Small intestine (tissue), 7 donors: ENCODE measurements around the gene AHR. TPM values are rescaled to one million over a fixed set of nuclear protein-coding genes. Genes with fewer than 3 reads are reported as not detected.

Experiments used
- DNase-seq, 2 donors: peaks; one replicate each; pipeline versions ENCODE4 v3.0.0 to v3.0.0-alpha.2; 2013
- FAIRE-seq: peaks from 2 replicates; lab custom pipeline; 2012; peaks lifted over from hg19 to GRCh38; lab: Jason Lieb, UNC
- H3K27ac ChIP-seq, 3 donors: one replicate each; pipeline ENCODE4 v1.5.1; 2013; ENCODE audit warnings: low read length in 2 of 3, mild to moderate bottlenecking in 2 of 3, control low read depth in 1 of 3, inconsistent platforms in 1 of 3, low read depth in 1 of 3, moderate library complexity in 1 of 3
- H3K27me3 ChIP-seq, 3 donors: one replicate each; pipeline ENCODE4 v1.6.1; 2013; ENCODE audit warnings: low read length in 3 of 3, inconsistent platforms in 1 of 3; ENCODE audit not compliant: control insufficient read depth in 3 of 3, insufficient read depth in 3 of 3
- H3K36me3 ChIP-seq, 3 donors: one replicate each; pipeline ENCODE4 v1.6.1; 2013; ENCODE audit warnings: low read length in 3 of 3, inconsistent platforms in 1 of 3, low read depth in 1 of 3, mild to moderate bottlenecking in 1 of 3, moderate library complexity in 1 of 3; ENCODE audit not compliant: control insufficient read depth in 3 of 3, insufficient read depth in 2 of 3
- H3K4me1 ChIP-seq, 3 donors: one replicate each; pipeline ENCODE4 v1.6.1; 2013; ENCODE audit warnings: low read length in 2 of 3, inconsistent platforms in 1 of 3, low read depth in 1 of 3, mild to moderate bottlenecking in 1 of 3, moderate library complexity in 1 of 3; ENCODE audit not compliant: control insufficient read depth in 3 of 3, insufficient read depth in 2 of 3
- H3K4me3 ChIP-seq, 3 donors: one replicate each; pipeline ENCODE4 v1.5.1; 2013; ENCODE audit warnings: low read length in 3 of 3, control low read depth in 1 of 3, inconsistent platforms in 1 of 3, low read depth in 1 of 3, mild to moderate bottlenecking in 1 of 3, moderate library complexity in 1 of 3
- H3K9me3 ChIP-seq, 2 donors: one replicate each; pipeline ENCODE4 v1.6.1; 2013; ENCODE audit warnings: low read depth in 1 of 2, low read length in 1 of 2; ENCODE audit not compliant: control insufficient read depth in 2 of 2, insufficient read depth in 1 of 2
- WGBS, 3 donors: extraction: QIAGEN DNeasy Blood & Tissue Kit; methylation state at CpG; one replicate each; pipeline ENCODE4 v1.1.7; 2013; 5-methylcytosine and 5-hydroxymethylcytosine counted together
- polyA plus RNA-seq, 4 donors: library from polyadenylated mRNA; stranded (reverse) in 3 of 4; unstranded in 1 of 4; fragments of 200-250 nt in 3 of 4; fragments of 120-200 nt in 1 of 4; gene quantifications; one replicate each; pipeline versions ENCODE4 v1.2.1 to v1.2.3, GENCODE V29; 2013
- donor health status: healthy with polysubstance abuse.
- donor health status: control.
- donor health status: control.
- donor health status: Bipolar disorder and iron deficiency.
- donor health status: healthy.

Gene AHR
- polyA plus RNA-seq, 4 donors, result 10.1 to 26.2 (median 12.4) TPM

DNA sequence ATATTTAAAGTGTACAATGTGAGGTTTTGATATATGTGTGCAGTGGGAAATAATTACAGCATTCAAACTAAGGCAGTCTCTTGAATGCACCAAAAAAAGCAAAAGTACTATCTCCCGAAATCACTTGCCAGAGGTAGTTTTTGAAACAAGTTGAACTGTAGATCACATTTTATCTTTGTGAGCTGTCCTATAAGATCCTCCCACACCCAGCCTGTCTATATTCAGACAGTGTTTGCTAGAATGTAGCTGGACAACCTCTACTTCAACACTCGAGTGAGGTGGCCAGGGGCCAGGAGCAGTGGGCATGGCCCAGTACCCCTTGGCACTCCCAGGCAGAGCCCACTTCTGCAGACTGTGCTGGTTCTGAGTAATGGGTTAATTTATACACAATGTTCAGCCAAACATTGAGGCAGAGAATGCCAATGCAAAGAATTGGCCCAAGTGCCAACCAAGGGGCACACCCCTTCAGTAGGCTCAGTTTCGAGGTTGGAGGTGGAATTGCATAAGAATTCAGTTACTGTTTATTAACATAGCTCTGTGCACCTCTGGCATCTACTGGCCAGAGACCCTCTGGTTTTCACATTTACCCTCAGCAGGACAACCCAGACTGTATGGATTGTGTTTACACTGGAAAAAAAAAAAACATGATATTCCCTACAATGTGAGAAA, 70.5 kb downstream of the AHR start:
- 87 to 93% (median 93%) methylated on average over 3 of the region's 3 CpGs for WGBS, 3 donors

DNA sequence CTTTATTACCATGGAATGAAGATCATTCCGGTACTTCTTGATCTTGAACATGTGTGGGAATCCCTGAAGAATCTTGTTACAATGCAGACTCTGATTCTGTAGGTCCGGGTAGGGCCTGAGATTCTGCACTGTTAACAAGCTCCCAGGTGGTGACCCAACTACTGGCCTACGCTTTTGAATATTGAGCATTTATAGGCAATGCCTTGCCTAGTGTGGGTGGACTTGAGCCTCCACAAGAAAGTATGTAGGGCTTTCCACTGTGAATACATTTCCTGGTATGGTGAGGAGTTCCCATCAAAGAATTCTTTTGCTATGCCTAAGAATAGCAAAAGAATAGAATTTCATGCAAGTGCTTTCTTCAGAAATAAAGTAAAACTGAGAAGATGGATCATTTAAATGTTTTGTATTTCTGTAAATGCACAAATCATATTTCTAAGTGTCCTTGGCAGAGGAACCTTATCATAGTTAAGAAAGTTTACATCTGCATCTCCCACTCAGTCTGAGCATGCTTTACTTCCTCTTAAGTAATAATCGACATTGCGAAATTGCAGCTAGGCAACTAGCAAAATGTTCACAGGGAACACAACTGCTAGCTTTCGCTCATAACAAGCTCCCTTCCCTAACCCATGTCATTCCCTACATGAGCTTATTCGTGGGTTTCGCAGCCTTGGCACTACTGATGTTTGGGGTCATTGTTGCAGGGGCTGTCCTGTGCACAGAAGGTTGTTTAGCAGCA, 71.4 kb downstream of the AHR start:
- no peak overlapping the region for H3K4me3 ChIP-seq
- DNase-seq, result peak; percentile 66 to 81
- peaks cover 0 to 1% of the 10 kb centered on the region in 2 donors for H3K9me3 ChIP-seq
- no peaks in the 10 kb centered on the region for H3K36me3 ChIP-seq
- FAIRE-seq, result no peak
- 56 to 80% (median 70%) methylated on average over 8 of the region's 8 CpGs for WGBS, 3 donors
- H3K4me1 ChIP-seq, result peaks cover 3 to 21% (median 9%) of the 10 kb centered on the region in 3 donors
- H3K27ac ChIP-seq, result peak overlapping the region in 2 of 3 donors; percentile 25 to 59
- H3K27me3 ChIP-seq, result no peaks in the 10 kb centered on the region

More for the DNA sequence above, 70.5 kb downstream of the AHR start:
- H3K9me3 ChIP-seq, result peaks cover 0 to 1% of the 10 kb centered on the region in 2 donors
- no peak overlapping the region for H3K4me3 ChIP-seq
- H3K4me1 ChIP-seq, result peaks cover 3 to 21% (median 9%) of the 10 kb centered on the region in 3 donors
- H3K27me3 ChIP-seq, result no peaks in the 10 kb centered on the region
- H3K36me3 ChIP-seq, result no peaks in the 10 kb centered on the region
- FAIRE-seq (no peak), DNase-seq (no peak)
- peak overlapping the region in 2 of 3 donors; percentile 25 to 54 for H3K27ac ChIP-seq

DNA sequence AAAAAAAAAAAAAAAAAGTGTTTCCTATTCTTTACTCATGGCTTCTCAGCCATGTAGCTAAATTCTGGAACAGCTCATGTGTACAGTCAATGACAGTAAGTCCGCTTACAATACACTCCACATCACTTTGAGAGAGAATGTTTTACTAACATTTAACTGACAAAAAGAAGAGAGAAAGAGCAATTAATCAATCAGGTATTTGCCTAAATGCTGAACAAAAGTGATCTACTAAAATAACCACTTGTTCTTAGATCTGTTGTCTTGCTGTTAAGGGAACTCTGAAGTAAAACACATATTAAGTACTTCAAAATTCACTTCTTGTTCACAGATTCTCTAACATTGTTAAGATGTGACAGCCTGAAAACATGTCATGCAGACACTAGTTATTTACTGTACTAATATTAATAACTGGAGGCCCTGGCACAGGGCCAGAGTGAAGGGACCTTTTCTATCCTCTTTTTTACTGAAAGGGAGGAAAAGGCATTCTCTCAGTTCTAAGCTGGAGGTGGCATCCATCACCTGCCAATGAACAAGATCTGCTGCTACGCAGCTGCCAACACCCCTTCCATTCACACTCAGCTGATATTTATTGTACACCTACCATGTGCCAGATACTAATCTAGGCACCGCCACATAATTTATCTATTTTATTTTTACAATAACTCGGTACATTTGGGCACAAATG, 72.6 kb downstream of the AHR start:
- 82 to 91% (median 89%) methylated on average over 4 of the region's 4 CpGs for WGBS, 3 donors
- H3K27ac ChIP-seq, result peak overlapping the region in 1 of 3 donors; percentile 75
- peaks cover 0 to 1% of the 10 kb centered on the region in 2 donors for H3K9me3 ChIP-seq
- no peaks in the 10 kb centered on the region for H3K27me3 ChIP-seq
- FAIRE-seq, result no peak
- H3K36me3 ChIP-seq, result no peaks in the 10 kb centered on the region
- peaks cover 3 to 21% (median 9%) of the 10 kb centered on the region in 3 donors for H3K4me1 ChIP-seq
- DNase-seq, result no peak
- H3K4me3 ChIP-seq, result no peak overlapping the region

DNA sequence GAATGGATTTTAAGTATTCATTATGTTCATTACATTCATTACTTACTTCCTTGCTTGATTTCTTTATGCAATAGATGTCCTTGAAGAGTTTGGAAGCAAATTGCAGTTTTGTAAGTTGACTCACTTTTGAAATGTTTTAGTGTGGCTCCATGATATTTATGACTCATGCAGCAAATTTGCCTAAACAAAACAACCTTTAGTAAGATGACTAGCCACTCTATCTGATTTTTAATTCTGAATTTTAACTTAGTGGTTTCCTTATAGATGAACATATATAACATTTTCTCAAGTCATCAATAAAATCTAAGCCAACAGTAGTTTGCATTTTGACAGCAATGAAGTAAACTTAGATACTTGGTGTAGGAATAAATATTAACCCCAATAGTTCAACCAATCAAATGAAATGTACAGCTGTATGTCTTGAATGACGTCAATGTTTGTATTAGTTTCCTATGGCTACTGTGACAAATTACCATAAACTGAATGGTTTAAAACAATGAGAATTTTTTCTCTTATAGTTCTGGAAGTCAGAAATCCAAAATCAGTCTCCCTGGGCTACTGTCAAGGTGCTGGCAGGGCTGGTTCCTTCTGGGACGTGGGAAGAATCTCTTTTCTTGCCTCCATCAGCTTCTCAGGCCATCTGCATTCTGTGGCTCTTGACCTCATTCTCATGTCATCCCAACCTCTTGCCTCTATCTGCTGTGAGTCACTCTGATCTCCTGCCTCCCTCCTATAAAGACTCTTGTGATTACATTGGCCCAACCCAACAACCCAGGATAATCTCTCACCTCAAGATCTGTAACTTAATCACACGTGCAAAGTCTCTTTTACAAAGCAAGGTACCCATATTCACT, 73.4 kb downstream of the AHR start:
- H3K36me3 ChIP-seq, result no peaks in the 10 kb centered on the region
- H3K4me1 ChIP-seq, result peaks cover 3 to 21% (median 9%) of the 10 kb centered on the region in 3 donors
- FAIRE-seq (no peak), DNase-seq (peak; percentile 59 to 96)
- no peak overlapping the region for H3K4me3 ChIP-seq
- H3K9me3 ChIP-seq, result peaks cover 0 to 1% of the 10 kb centered on the region in 2 donors
- peak overlapping the region in 2 of 3 donors; percentile 32 to 73 for H3K27ac ChIP-seq
- H3K27me3 ChIP-seq, result no peaks in the 10 kb centered on the region
- 25 to 55% (median 39%) methylated on average over 3 of the region's 3 CpGs for WGBS, 3 donors

DNA sequence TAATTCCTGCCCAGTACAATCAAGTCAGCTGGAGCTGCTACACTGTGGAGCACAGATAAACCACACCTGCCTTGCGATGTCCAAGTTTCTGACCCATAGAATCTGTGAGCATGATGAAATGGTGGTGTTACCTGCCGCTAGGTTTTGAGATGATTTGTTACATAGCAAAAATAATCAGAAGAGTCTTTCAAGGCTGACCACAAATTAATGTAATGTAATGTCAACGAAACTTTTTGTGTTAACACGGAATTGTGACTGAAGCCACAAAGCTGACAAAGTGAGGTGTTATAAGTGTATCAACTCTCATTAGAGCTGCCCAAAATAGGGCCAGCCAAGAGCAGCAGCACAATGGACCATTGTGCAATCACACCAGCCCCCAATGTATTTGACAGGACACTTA, 75.7 kb downstream of the AHR start:
- DNase-seq (no peak), FAIRE-seq (no peak)
- Histone ChIP-seq H3K27ac (no peak overlapping the region), H3K9me3 (peaks cover 0 to 1% of the 10 kb centered on the region in 2 donors), H3K4me3 (no peak overlapping the region), H3K27me3 (no peaks in the 10 kb centered on the region), H3K4me1 (peaks cover 4 to 18% (median 9%) of the 10 kb centered on the region in 3 donors), H3K36me3 (no peaks in the 10 kb centered on the region)
- 93 to 95% (median 94%) methylated on average over 4 of the region's 4 CpGs for WGBS, 3 donors

DNA sequence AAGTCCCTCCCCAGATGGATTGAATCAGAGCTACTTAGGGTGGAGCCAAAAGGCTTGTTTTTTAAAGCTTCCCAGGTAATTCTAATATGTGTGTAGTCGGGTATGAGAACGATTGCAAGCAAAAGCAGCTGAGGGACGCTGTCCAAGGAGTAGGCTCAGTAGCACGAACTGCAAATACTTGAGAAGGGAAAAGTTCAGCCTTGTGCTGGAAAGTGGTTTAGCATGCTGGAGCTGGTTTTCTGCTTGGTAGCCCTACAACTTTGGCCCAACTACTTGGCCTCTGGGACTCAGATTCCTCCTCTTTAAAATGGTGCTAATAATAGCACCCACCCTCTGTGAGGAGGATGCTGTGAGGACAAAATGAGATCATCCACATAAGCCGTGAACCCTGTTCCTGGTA, 76.2 kb downstream of the AHR start:
- DNase-seq, result no peak
- H3K4me3 ChIP-seq, result no peak overlapping the region
- WGBS, 3 donors, result 81 to 94% (median 86%) methylated on average over 5 of the region's 5 CpGs
- H3K27me3 ChIP-seq, result no peaks in the 10 kb centered on the region
- FAIRE-seq, result no peak
- peaks cover 4 to 13% (median 8%) of the 10 kb centered on the region in 3 donors for H3K4me1 ChIP-seq
- H3K36me3 ChIP-seq, result no peaks in the 10 kb centered on the region
- H3K27ac ChIP-seq, result no peak overlapping the region
- peaks cover 0 to 1% of the 10 kb centered on the region in 2 donors for H3K9me3 ChIP-seq

DNA sequence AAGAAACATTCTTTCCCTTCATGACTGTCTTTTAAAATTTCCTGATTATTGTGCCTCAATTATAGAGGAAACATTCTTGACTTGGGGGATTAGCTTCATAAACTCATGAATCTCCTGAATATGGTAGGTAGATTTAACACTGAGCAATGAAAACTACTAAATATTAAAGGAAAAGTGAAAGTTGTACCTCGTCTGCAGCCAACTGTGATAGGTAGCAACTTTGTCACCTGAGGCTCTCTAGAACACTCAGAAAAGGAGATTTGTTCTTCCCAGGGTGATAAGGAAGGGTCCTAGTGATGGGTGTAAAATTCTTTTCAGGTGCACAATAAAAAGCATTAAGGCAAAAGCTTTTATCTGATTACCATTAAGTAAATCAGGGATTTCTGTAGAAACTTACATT, 78.1 kb downstream of the AHR start:
- H3K4me1 ChIP-seq, result peaks cover 3 to 16% (median 6%) of the 10 kb centered on the region in 3 donors
- 15 to 59% (median 28%) methylated on average over 1 of the region's 1 CpG for WGBS, 3 donors
- H3K27me3 ChIP-seq, result no peaks in the 10 kb centered on the region
- DNase-seq, result peak in 1 of 2 donors; percentile 31
- no peak overlapping the region for H3K27ac ChIP-seq
- H3K4me3 ChIP-seq, result no peak overlapping the region
- no peaks in the 10 kb centered on the region for H3K36me3 ChIP-seq
- no peak for FAIRE-seq
- no peaks in the 10 kb centered on the region for H3K9me3 ChIP-seq
